Measurements from ENCODE around the gene NUDCD3. TPM values are rescaled to one million over a fixed set of nuclear protein-coding genes. Genes with fewer than 3 reads are reported as not detected.

NUDCD3 gene
- total RNA-seq, 1 experiment from 2014 or later, result 94.6 TPM

DNA sequence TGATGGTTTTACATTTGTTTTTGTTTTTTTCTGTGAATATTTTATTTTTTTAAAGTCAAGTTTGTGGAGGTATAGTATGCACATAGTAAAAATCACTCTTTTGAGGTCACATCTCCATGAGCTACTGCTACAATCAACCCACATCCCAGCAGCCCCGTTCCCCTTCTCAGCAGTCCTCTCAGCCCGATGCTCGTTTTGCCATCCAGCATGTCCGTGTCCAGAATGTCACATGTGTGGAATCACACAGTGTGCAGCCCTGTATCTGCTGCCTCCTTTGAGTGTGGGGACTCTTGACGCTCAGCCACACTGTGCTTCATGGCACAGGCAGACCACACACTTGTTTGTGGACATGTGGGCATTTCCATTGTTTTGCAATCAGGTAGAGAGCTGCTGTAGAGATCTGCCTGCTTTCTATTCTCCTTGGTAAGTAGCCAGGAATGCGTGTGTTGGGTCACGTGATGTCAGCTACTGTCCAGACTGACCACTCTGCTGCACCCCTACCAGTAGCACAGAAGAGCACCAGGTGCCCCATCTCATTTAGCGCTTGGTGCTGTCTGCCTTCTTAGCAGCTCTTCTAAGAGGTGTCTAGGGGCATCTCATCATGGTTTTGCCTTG lies 93.4 kb downstream of the NUDCD3 start:
- no TSS peak for BruUV-seq (replicated peaks)
- no peaks in the 10 kb centered on the region for H3K27me3 ChIP-seq (ENCODE audit: insufficient read depth, low read length)
- H2AFZ ChIP-seq (ENCODE audit: low read depth, low read length, poor library complexity, severe bottlenecking), result no peak overlapping the region
- H3K4me3 ChIP-seq (replicated peaks in 1 of 2; ENCODE audit: low read depth in 1 of 2, low read length in 2 of 2), result no peak overlapping the region
- H3K4me1 ChIP-seq (ENCODE audit: control insufficient read depth in 1 of 2, insufficient read depth in 2 of 2, low read length in 2 of 2), result no peaks in the 10 kb centered on the region
- no peak overlapping the region for H3K4me2 ChIP-seq (ENCODE audit: low read length)
- ATAC-seq, result no peak
- no peaks in the 10 kb centered on the region for H3K9me2 ChIP-seq (ENCODE audit: insufficient read depth)
- POLR2A ChIA-PET, result no interaction called here
- 0 out of 2 replicates have a peak, but pooled peaks cover 2% of the 10 kb centered on the region for H4K20me1 ChIP-seq (ENCODE audit: insufficient read depth)
- no peak overlapping the region for H3K9ac ChIP-seq (ENCODE audit: low read length)
- CTCF ChIA-PET, result no interaction called here
- no peaks in the 10 kb centered on the region for H3K79me2 ChIP-seq (ENCODE audit: insufficient read depth, low read length)
- RAD21 ChIA-PET (ENCODE audit: low non-redundant PET in 1 of 2, low total read pairs in 2 of 2, uncharacterized antibody in 2 of 2, unreplicated experiment in 2 of 2), result no interaction called here
- no peak overlapping the region for H3K27ac ChIP-seq (ENCODE audit: low read depth, low read length)
- TF ChIP-seq RAD21 (IDR thresholded peaks at IDR 0.05; ENCODE audit: low read depth) (no peak), ZFX (IDR thresholded peaks at IDR 0.05) (no peak), FOSL1 (IDR thresholded peaks at IDR 0.05; ENCODE audit: low read depth) (no peak), SRF (IDR thresholded peaks at IDR 0.05; ENCODE audit: low read depth) (no peak), CEBPB (IDR thresholded peaks at IDR 0.05; ENCODE audit: low read depth) (no peak), TCF7L2 (IDR thresholded peaks at IDR 0.05; ENCODE audit: borderline replicate concordance, extremely low read depth, insufficient read depth, insufficient read length) (no peak), EZH2phosphoT487 (IDR thresholded peaks at IDR 0.05; ENCODE audit: borderline replicate concordance) (no peak), ELF1 (IDR thresholded peaks at IDR 0.05; ENCODE audit: borderline replicate concordance, low read depth) (no peak), YY1 (IDR thresholded peaks at IDR 0.05; ENCODE audit: extremely low read depth, insufficient replicate concordance, low read depth, low read length) (no peak), ZNF274 (IDR thresholded peaks at IDR 0.05; ENCODE audit: low read depth, low read length) (no peak), CBX3 (IDR thresholded peaks at IDR 0.05; ENCODE audit: low read depth) (no peak)
- TF ChIP-seq, protein P1, sequence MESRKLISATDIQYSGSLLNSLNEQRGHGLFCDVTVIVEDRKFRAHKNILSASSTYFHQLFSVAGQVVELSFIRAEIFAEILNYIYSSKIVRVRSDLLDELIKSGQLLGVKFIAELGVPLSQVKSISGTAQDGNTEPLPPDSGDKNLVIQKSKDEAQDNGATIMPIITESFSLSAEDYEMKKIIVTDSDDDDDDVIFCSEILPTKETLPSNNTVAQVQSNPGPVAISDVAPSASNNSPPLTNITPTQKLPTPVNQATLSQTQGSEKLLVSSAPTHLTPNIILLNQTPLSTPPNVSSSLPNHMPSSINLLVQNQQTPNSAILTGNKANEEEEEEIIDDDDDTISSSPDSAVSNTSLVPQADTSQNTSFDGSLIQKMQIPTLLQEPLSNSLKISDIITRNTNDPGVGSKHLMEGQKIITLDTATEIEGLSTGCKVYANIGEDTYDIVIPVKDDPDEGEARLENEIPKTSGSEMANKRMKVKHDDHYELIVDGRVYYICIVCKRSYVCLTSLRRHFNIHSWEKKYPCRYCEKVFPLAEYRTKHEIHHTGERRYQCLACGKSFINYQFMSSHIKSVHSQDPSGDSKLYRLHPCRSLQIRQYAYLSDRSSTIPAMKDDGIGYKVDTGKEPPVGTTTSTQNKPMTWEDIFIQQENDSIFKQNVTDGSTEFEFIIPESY (IDR thresholded peaks at IDR 0.05; ENCODE audit: extremely low read depth, insufficient replicate concordance, low read length), result no peak
- TF ChIP-seq, protein P2, sequence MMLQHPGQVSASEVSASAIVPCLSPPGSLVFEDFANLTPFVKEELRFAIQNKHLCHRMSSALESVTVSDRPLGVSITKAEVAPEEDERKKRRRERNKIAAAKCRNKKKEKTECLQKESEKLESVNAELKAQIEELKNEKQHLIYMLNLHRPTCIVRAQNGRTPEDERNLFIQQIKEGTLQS (IDR thresholded peaks at IDR 0.05), result no peak
- intact Hi-C loops (cut with micrococcal nuclease), result no loop called here
- no peaks in the 10 kb centered on the region for H3K9me3 ChIP-seq (ENCODE audit: control insufficient read depth in 1 of 2, insufficient read depth in 1 of 2, low read depth in 1 of 2, low read length in 2 of 2)
- no peak for DNase-seq (ENCODE audit: low read depth, low spot score)
- H3K36me3 ChIP-seq (ENCODE audit: control insufficient read depth in 1 of 2, insufficient read depth in 2 of 2, low read length in 2 of 2), result 0 out of 4 replicates have a peak, but pooled peaks cover 0 to 2% of the 10 kb centered on the region in 2 experiments
